ENCODE measurements around the gene SETD6.

- TF ChIP-seq CTCF (IDR thresholded peaks at IDR 0.05) (no peak), POLR2A (IDR thresholded peaks at IDR 0.05) (no peak)
Measured at GRCh38 chr16:58501242-58502131, 13.8 kb upstream of the SETD6 start.

Measured in lower leg skin (tissue), 3 donors.